Activated B cell treated with CpG ODN at 0.5 μM for 24 hours (primary cell): ENCODE results near the gene PRKAR2A. TPM values are rescaled to one million over a fixed set of nuclear protein-coding genes. Genes with fewer than 3 reads are reported as not detected.

Experiments used
- ATAC-seq: fragments of 200-7000 bp; cut with Tn5 transposase; one replicate; pipeline ENCODE4 v1.10.0; 2021; ENCODE audit warnings: low read depth, mild to moderate bottlenecking, moderate library complexity
- CTCF ChIA-PET: fragments of 350-600 bp; sonication (Branson Sonifier 250); formaldehyde crosslinking; loops from one replicate; lab custom pipeline; 2021; ENCODE audit warnings: antibody characterized with exemption; lab: Charles Lee
- POLR2A ChIA-PET: fragments of 350-600 bp; sonication (Branson Sonifier 250); formaldehyde crosslinking; loops from one replicate; lab custom pipeline; 2021; ENCODE audit warnings: antibody characterized with exemption; lab: Charles Lee
- DNase-seq: peaks from one replicate; pipeline ENCODE4 v3.0.0; 2022
- H3K27ac Mint-ChIP-seq: one replicate; pipeline ENCODE4 v1.8.0; 2020; ENCODE audit warnings: mixed read lengths
- H3K27me3 Mint-ChIP-seq: one replicate; pipeline ENCODE4 v1.8.0; 2021; ENCODE audit warnings: mixed read lengths
- H3K36me3 Mint-ChIP-seq: one replicate; pipeline ENCODE4 v1.8.0; 2021; ENCODE audit warnings: low read depth, mixed read lengths
- H3K4me1 Mint-ChIP-seq: one replicate; pipeline ENCODE4 v1.8.0; 2021; ENCODE audit warnings: mixed read lengths
- H3K4me3 Mint-ChIP-seq: one replicate; pipeline ENCODE4 v1.8.0; 2020; ENCODE audit warnings: mild to moderate bottlenecking, mixed read lengths
- H3K9me3 Mint-ChIP-seq: one replicate; pipeline ENCODE4 v1.8.0; 2020; ENCODE audit warnings: mixed read lengths
- intact Hi-C: fragments of 100-400 bp; cut with micrococcal nuclease; formaldehyde crosslinking; loops from one replicate; pipeline ENCODE4 v1.15.1; 2024
- total RNA-seq: library from RNA; stranded (reverse); gene quantifications from 2 replicates; pipeline ENCODE4 v1.2.3, GENCODE V29; 2022
- TF ChIP-seq, protein P1 (sequence below): fragments of 200-600 bp; IDR thresholded peaks from one replicate; pipeline ENCODE4 v1.8.0; 2022; ENCODE audit warnings: antibody characterized with exemption, mild to moderate bottlenecking

PRKAR2A gene
- total RNA-seq, 1 donor from 2014 or later: 28.0 TPM

- Mint-ChIP-seq H3K9me3 (no peaks in the 10 kb centered on the region), H3K4me1 (no peaks in the 10 kb centered on the region), H3K36me3 (peaks cover 22% of the 10 kb centered on the region), H3K27me3 (no peaks in the 10 kb centered on the region), H3K27ac (no peak overlapping the region), H3K4me3 (no peak overlapping the region)
- TF ChIP-seq, protein P1, sequence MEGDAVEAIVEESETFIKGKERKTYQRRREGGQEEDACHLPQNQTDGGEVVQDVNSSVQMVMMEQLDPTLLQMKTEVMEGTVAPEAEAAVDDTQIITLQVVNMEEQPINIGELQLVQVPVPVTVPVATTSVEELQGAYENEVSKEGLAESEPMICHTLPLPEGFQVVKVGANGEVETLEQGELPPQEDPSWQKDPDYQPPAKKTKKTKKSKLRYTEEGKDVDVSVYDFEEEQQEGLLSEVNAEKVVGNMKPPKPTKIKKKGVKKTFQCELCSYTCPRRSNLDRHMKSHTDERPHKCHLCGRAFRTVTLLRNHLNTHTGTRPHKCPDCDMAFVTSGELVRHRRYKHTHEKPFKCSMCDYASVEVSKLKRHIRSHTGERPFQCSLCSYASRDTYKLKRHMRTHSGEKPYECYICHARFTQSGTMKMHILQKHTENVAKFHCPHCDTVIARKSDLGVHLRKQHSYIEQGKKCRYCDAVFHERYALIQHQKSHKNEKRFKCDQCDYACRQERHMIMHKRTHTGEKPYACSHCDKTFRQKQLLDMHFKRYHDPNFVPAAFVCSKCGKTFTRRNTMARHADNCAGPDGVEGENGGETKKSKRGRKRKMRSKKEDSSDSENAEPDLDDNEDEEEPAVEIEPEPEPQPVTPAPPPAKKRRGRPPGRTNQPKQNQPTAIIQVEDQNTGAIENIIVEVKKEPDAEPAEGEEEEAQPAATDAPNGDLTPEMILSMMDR: no peak
- ATAC-seq (no peak), DNase-seq (no peak)
- ChIA-PET CTCF (no interaction called here), POLR2A (interaction anchor here (0.6 kb wide), 3 partner anchors 20 to 150 kb away, joined by 4 to 6 read pairs (median 4); partner anchors contain the start of gene ARIH2)
- intact Hi-C loops: no loop called here
Observed at GRCh38 chr3:48855681-48856447, 8.2 kb upstream of the PRKAR2A start.

DNA sequence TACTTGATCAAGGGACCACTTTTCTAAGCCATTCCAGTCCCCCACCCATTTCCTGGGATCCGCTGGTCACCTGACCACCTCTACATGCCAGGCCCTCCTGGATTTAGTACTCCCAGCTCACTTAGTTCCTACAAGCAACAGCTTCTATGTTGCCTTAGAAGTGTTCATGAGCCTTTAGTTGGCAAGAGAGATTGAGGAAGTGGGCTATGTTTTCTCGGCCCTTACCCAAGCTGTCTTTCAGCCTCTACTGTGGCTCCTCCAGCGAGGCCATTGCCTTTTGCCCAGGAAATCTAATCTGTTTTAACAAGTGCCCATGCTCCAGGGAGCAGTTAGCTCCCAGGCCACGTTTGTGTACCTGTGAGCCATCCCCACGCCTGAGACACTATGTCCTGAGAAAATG is 4.5 kb upstream of the PRKAR2A start:
- Mint-ChIP-seq H3K4me3 (no peak overlapping the region), H3K9me3 (no peaks in the 10 kb centered on the region), H3K27me3 (no peaks in the 10 kb centered on the region), H3K27ac (no peak overlapping the region), H3K4me1 (peaks cover 11% of the 10 kb centered on the region), H3K36me3 (peaks cover 7% of the 10 kb centered on the region)
- DNase-seq (no peak), ATAC-seq (no peak)
- CTCF ChIA-PET: no interaction called here
- TF ChIP-seq, protein P1: no peak
- intact Hi-C loops: no loop called here
- POLR2A ChIA-PET: interaction anchor here (1.4 kb wide), 1 partner anchor 68 kb away, joined by 9 read pairs; no protein-coding TSS in a partner anchor

- Mint-ChIP-seq H3K4me3 (no peak overlapping the region), H3K27me3 (no peaks in the 10 kb centered on the region), H3K4me1 (peaks cover 16% of the 10 kb centered on the region), H3K27ac (no peak overlapping the region), H3K36me3 (peaks cover under 1% of the 10 kb centered on the region), H3K9me3 (no peaks in the 10 kb centered on the region)
- DNase-seq: no peak
- TF ChIP-seq, protein P1: no peak
- ChIA-PET CTCF (no interaction called here), POLR2A (interaction anchor here (1.4 kb wide), 1 partner anchor 68 kb away, joined by 9 read pairs; no protein-coding TSS in a partner anchor)
- intact Hi-C loops: no loop called here
- no peak for ATAC-seq
Observed at GRCh38 chr3:48851407-48851806, 3.7 kb upstream of the PRKAR2A start.

GRCh38 chr3:48848816-48849515 is 1.3 kb upstream of the PRKAR2A start:
- Mint-ChIP-seq H3K4me3 (no peak overlapping the region), H3K4me1 (peaks cover 30% of the 10 kb centered on the region), H3K27ac (no peak overlapping the region), H3K9me3 (no peaks in the 10 kb centered on the region), H3K27me3 (no peaks in the 10 kb centered on the region), H3K36me3 (peaks cover 6% of the 10 kb centered on the region)
- TF ChIP-seq, protein P1: no peak
- POLR2A ChIA-PET: no interaction called here
- ATAC-seq (no peak), DNase-seq (no peak)
- intact Hi-C loops: loop anchor here (5.0 kb wide), 1 partner anchor 173 kb away; the partner anchor contains the start of gene NDUFAF3
- CTCF ChIA-PET: no interaction called here

- ChIA-PET POLR2A (interaction anchor here (0.5 to 3.5 kb wide), 13 partner anchors 13 to 623 kb away, joined by 3 to 34 read pairs (median 6); partner anchors contain the start of genes ARIH2, ATRIP, DAG1 and IP6K2), CTCF (no interaction called here)
- DNase-seq (peak; percentile 57), ATAC-seq (peak; percentile 39)
- H3K27me3 Mint-ChIP-seq: no peaks in the 10 kb centered on the region
- H3K9me3 Mint-ChIP-seq: no peaks in the 10 kb centered on the region
- intact Hi-C loops: loop anchor here (1.0 to 5.0 kb wide), 6 partner anchors 35 to 248 kb away; partner anchors contain the start of genes ARIH2, NCKIPSD, NDUFAF3 and QRICH1
- TF ChIP-seq, protein P1: no peak
- peak overlapping the region; percentile 68 for H3K27ac Mint-ChIP-seq
- peaks cover 6% of the 10 kb centered on the region for H3K36me3 Mint-ChIP-seq
- peak overlapping the region; percentile 88 for H3K4me3 Mint-ChIP-seq
- peaks cover 30% of the 10 kb centered on the region for H3K4me1 Mint-ChIP-seq
Observed at GRCh38 chr3:48847053-48847503, 596 bp downstream of the PRKAR2A start.
